Psoas muscle (tissue), 8 donors: ENCODE measurements around the gene MME. TPM values are rescaled to one million over a fixed set of nuclear protein-coding genes. Genes with fewer than 3 reads are reported as not detected.

ENCODE experiments used
- ATAC-seq, 4 donors: fragments of 200-7000 bp; cut with Tn5 transposase; one replicate each; pipeline ENCODE4 v1.9.1; 2020; ENCODE audit warnings: moderate library complexity in 3 of 4, mild to moderate bottlenecking in 2 of 4
- DNase-seq, 2 donors: peaks; one replicate each; pipeline ENCODE4 v3.0.0-alpha.2; 2020
- H3K27ac ChIP-seq: fragments of 200-600 bp; one replicate; pipeline ENCODE4 v1.8.0; 2022
- H3K27me3 ChIP-seq, 3 donors: fragments of 200-600 bp in 1 of 3; one replicate each; pipeline versions ENCODE4 v1.6.1 to v1.8.0; 2013 to 2022; ENCODE audit warnings: low read length in 2 of 3, mild to moderate bottlenecking in 2 of 3, moderate library complexity in 1 of 3; ENCODE audit not compliant: insufficient read depth in 3 of 3
- H3K36me3 ChIP-seq, 2 donors: fragments of 200-600 bp in 1 of 2; one replicate each; pipeline versions ENCODE4 v1.6.1 to v1.8.0; 2013 to 2022; ENCODE audit warnings: low read depth in 1 of 2, mild to moderate bottlenecking in 1 of 2, moderate library complexity in 1 of 2; ENCODE audit not compliant: insufficient read depth in 1 of 2
- H3K4me1 ChIP-seq: fragments of 200-600 bp; one replicate; pipeline ENCODE4 v1.8.0; 2022
- H3K4me3 ChIP-seq: fragments of 200-600 bp; one replicate; pipeline ENCODE4 v1.8.0; 2022; ENCODE audit warnings: mild to moderate bottlenecking
- H3K9me3 ChIP-seq: fragments of 200-600 bp; one replicate; pipeline ENCODE4 v1.8.0; 2022
- WGBS, 3 donors: extraction: QIAGEN DNeasy Blood & Tissue Kit; methylation state at CpG; one replicate each; pipeline versions ENCODE4 v1.1.6 to v1.1.7; 2013; 5-methylcytosine and 5-hydroxymethylcytosine counted together
- intact Hi-C, 2 donors: fragments of 100-400 bp; cut with DNase I; formaldehyde crosslinking; loops; one replicate each; pipeline versions ENCODE4 v1.11.0 to v1.14.2; 2022
- polyA plus RNA-seq, 3 donors: library from polyadenylated mRNA; stranded (reverse); fragments of 200-250 nt; gene quantifications; one replicate each; pipeline ENCODE4 v1.2.3, GENCODE V29; 2013
- total RNA-seq, 4 donors: library from RNA; stranded (reverse); fragmentation: NEBNext Ultra II Directional in 2 of 4; extraction: Animal tissue kit (Norgen Biotek cat#: 25700) in 2 of 4; gene quantifications; one replicate each; pipeline versions ENCODE4 v1.2.1 to v1.2.4, GENCODE V29; 2021 to 2023
- TF ChIP-seq, protein P1 (sequence below): fragments of 200-600 bp; IDR thresholded peaks from one replicate; pipeline ENCODE4 v1.8.0; 2022; ENCODE audit warnings: antibody characterized with exemption
- donor health status: healthy with polysubstance abuse.
- donor health status: DM: no; HTN: no; CAD: no; lungs with moderate emphysema.
- donor health status: Bipolar disorder and iron deficiency.
- donor health status: healthy.
- donor health status: DM: yes; HTN: yes; CAD: no.
- donor health status: DM: no; HTN: no; CAD: no.
- donor health status: DM: no; HTN: no; CAD: no.
- donor health status: DM: yes; HTN: yes; CAD: no.

Gene MME
- total and polyA plus RNA-seq, 7 donors, result 10.3 to 44.1 (median 38.5) TPM

GRCh38 chr3:155225417-155225816 lies 145.3 kb downstream of the MME start:
- WGBS, 3 donors, result 94 to 98% (median 96%) methylated on average over 5 of the region's 5 CpGs
- Histone ChIP-seq H3K27ac (no peak overlapping the region), H3K9me3 (peaks cover 9% of the 10 kb centered on the region), H3K4me3 (no peak overlapping the region), H3K36me3 (no peaks in the 10 kb centered on the region), H3K4me1 (peaks cover 3% of the 10 kb centered on the region), H3K27me3 (no peaks in the 10 kb centered on the region)
- no peak for DNase-seq
- intact Hi-C loops, result no loop called here
- no peak for ATAC-seq
- TF ChIP-seq, protein P1, sequence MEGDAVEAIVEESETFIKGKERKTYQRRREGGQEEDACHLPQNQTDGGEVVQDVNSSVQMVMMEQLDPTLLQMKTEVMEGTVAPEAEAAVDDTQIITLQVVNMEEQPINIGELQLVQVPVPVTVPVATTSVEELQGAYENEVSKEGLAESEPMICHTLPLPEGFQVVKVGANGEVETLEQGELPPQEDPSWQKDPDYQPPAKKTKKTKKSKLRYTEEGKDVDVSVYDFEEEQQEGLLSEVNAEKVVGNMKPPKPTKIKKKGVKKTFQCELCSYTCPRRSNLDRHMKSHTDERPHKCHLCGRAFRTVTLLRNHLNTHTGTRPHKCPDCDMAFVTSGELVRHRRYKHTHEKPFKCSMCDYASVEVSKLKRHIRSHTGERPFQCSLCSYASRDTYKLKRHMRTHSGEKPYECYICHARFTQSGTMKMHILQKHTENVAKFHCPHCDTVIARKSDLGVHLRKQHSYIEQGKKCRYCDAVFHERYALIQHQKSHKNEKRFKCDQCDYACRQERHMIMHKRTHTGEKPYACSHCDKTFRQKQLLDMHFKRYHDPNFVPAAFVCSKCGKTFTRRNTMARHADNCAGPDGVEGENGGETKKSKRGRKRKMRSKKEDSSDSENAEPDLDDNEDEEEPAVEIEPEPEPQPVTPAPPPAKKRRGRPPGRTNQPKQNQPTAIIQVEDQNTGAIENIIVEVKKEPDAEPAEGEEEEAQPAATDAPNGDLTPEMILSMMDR, result no peak

DNA sequence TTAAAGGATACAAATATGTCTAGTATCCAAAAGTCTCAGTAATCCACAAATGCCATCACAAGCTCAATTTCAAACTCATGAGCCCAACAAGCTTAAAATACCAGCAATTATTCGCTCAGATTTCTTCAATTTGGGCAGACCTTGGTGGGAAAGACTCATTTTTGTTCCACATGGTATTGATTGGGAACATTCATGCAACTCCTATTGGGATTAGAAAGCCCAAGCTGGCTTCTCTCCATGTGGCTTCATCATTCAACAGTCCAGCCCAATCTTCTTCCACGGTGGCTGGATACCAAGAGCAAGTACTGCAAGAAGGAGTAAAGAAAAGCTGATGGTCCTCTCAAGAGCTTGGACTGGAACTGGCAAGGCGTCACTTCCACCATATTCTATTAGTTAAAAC lies 147.0 kb downstream of the MME start:
- Histone ChIP-seq H3K4me1 (peaks cover 15% of the 10 kb centered on the region), H3K9me3 (no peaks in the 10 kb centered on the region), H3K27ac (no peak overlapping the region), H3K27me3 (no peaks in the 10 kb centered on the region), H3K4me3 (no peak overlapping the region), H3K36me3 (no peaks in the 10 kb centered on the region)
- WGBS, 3 donors, result 58 to 81% (median 63%) methylated on average over 3 of the region's 3 CpGs
- DNase-seq (no peak), ATAC-seq (no peak)
- TF ChIP-seq, protein P1, result no peak
- intact Hi-C loops, result no loop called here

GRCh38 chr3:155228676-155229075 lies 148.6 kb downstream of the MME start:
- intact Hi-C loops, result no loop called here
- no peaks in the 10 kb centered on the region for H3K36me3 ChIP-seq
- ATAC-seq, result no peak
- TF ChIP-seq, protein P1, result no peak
- no peaks in the 10 kb centered on the region for H3K27me3 ChIP-seq
- no peak for DNase-seq
- H3K27ac ChIP-seq, result no peak overlapping the region
- 81 to 92% (median 88%) methylated on average over 1 of the region's 1 CpG for WGBS, 3 donors
- H3K4me3 ChIP-seq, result no peak overlapping the region
- no peaks in the 10 kb centered on the region for H3K9me3 ChIP-seq
- H3K4me1 ChIP-seq, result peaks cover 24% of the 10 kb centered on the region

GRCh38 chr3:155229086-155229485 lies 149.0 kb downstream of the MME start:
- no peaks in the 10 kb centered on the region for H3K27me3 ChIP-seq
- intact Hi-C loops, result no loop called here
- H3K36me3 ChIP-seq, result no peaks in the 10 kb centered on the region
- DNase-seq, result no peak
- H3K4me3 ChIP-seq, result no peak overlapping the region
- 83 to 96% (median 92%) methylated on average over 1 of the region's 1 CpG for WGBS, 3 donors
- H3K9me3 ChIP-seq, result no peaks in the 10 kb centered on the region
- TF ChIP-seq, protein P1, result no peak
- H3K4me1 ChIP-seq, result peaks cover 27% of the 10 kb centered on the region
- ATAC-seq, result no peak
- H3K27ac ChIP-seq, result no peak overlapping the region

- Histone ChIP-seq H3K27ac (peak overlapping the region; percentile 21), H3K9me3 (peaks cover under 1% of the 10 kb centered on the region), H3K27me3 (no peaks in the 10 kb centered on the region), H3K4me1 (peaks cover 27% of the 10 kb centered on the region), H3K36me3 (no peaks in the 10 kb centered on the region), H3K4me3 (no peak overlapping the region)
- ATAC-seq (peak in 2 of 4 donors; percentile 46 to 50), DNase-seq (no peak)
- intact Hi-C loops, result loop anchor here (5.0 kb wide), 3 partner anchors 38 to 163 kb away; partner anchors contain the start of gene STRIT1 (in 1 of the 2)
- TF ChIP-seq, protein P1, result no peak
These were observed 150.3 kb downstream of the MME start for GRCh38 chr3:155230382-155230781.
